Sigmoid colon (tissue), 4 donors: Measurements from ENCODE around the gene LIPH.

Experiments
- CTCF ChIP-seq, 4 experiments: fragments of 450-650 bp in 3 of 4; fragments of 200-600 bp in 1 of 4; IDR thresholded peaks; one replicate each; pipeline ENCODE4 v1.5.1; 2016 to 2019; ENCODE audit warnings: antibody characterized with exemption in 4 of 4, mild to moderate bottlenecking in 3 of 4, moderate library complexity in 2 of 4
- POLR2AphosphoS5 ChIP-seq, 4 donors: sonication (generic); formaldehyde crosslinking; IDR thresholded peaks; one replicate each; pipeline ENCODE4 v1.6.1; 2017; ENCODE audit warnings: antibody characterized with exemption in 4 of 4

DNA sequence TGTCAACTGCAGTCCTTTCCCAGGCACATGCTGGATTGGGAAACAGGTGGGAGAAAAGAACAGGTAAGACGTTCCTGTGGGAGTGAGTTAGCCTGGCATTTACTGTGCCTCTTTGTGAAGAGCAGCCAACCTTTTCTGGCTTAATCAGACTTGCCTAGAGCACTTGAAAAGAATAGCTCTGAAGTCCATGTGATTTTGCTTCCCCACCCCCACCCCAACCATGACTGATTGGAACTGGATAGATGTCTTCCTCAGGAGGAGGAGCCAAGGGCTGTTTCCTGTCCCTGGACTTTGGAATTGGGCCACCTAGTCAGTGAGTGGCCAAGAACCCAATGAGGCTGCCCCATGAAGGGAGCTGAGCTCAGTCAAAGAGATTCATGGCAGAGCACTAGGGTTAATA, 48.9 kb downstream of the LIPH start:
- no peak for TF ChIP-seq CTCF (IDR thresholded peaks at IDR 0.05)
- TF ChIP-seq POLR2AphosphoS5 (IDR thresholded peaks at IDR 0.05) = no peak
